ENCODE measurements around the gene TARS3.
"Not testable (repeated sequence)": the region's sequence is repeated elsewhere in the genome, so short reads cannot be mapped to it uniquely, and the experiment has no call there.

The TARS3 gene

DNA sequence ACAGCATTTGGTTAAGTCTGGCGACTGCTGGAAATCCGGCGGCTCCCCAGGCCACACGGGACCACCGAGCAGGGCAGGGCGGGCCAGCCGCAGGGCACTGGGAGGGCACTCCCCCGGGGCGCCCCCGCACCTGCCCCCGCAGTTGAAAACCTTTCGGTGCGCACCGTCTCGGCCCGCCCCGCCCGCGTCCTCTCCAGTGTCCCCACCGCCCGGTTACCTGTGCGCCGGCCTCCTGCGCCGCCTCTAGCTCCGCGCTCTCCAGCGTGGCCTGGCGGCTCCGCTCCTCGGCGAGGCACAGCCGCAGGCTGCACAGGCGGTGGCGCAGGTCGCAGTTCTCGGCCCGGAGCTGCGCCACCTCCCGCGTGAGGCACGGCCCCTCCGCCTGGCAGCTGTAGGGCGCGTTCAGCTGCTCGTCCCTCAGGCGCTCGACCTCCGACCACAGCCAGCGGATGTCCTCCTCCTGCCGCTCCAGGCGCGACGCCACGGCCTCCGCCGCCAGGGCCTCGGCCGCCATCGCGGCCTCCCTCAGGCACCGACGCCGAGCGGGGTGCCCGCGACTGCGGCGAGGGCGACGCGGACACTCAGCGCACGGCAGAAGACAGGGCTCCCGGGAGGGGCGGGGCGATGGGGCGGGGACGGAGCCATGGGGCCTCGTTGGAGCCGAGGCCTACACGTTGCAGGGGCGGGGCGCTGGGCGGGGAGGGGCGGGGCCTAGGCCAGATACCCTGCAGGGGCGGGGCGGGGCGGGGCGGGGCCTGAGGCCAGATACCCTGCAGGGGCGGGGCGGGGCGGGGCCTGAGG is at the start of gene TARS3:
Gene TARS3, minus strand, starts transcription at position 600 of the 801 bp plus-strand sequence. Its CDS starts 86 bp downstream, at position 514.
- peak; percentile 83 for DNase-seq

DNA sequence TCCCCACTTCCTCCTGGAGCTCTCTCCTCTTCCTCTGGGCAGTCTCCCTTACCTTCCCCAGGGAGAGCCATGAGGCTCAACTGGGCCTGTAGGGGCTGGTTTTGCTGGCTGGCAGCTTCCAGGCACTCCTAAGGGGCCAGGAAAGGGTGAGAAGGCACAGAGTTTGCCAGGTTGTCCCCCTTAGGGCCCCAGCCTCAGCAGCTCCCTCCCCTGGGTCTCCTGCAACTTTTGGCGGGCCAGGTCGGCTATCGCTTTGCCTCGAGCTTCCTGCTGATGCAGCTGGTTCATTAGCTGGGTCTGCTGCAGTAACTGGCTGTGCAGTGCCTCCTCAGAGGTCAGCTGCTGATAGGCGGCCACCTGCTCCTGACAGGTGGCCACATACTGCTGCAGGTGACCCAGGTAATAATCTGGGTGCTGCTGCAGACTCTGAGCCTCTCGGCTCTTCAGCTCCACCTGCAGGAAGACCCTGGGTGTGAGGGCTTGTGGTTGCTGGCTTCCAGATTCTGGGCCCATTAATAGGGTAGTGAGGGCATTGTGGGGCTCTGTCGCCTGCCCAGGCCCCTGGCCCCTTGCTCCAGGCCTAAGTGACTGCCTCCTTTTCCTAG is 49.3 kb upstream of the TARS3 start:
- no peak for DNase-seq

GRCh38 chr15:101772921-101773320 is 48.6 kb upstream of the TARS3 start:
- no peak for DNase-seq

- DNase-seq: not testable (repeated sequence)
Measured at GRCh38 chr15:101767083-101767640, 42.9 kb upstream of the TARS3 start.

DNA sequence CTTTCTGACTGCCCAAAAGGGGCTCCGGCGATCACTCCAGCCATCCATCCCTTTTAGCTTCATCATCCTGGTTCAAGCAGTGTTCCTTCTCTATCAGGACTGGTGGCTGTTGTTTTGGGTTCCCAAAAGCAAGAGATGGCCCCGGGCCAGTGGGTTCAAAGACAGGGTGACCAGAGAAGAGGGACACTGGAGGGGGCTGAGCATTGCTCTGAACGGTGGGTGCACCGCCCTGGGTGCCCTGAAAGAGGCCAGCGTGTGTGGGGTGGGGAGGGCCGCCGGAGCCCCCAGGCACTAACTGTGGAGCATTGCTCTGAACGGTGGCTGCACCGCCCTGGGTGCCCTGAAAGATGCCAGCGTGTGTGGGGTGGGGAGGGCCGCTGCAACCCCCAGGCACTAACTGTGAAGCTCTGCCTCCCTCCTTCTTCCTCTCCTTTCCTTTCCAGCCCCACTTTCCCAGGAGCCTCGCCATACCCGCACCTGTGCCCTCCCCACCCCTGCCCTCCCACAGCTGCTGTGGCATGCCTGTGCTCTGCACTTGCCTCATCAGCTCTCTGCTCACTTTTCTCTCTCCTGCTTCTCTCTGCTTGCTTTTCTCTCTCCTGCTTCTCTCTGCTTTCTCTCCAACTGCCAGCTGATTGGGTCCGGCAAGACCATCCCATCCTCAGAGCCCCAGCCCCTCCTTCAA is 41.6 kb upstream of the TARS3 start:
- no peak for DNase-seq

DNA sequence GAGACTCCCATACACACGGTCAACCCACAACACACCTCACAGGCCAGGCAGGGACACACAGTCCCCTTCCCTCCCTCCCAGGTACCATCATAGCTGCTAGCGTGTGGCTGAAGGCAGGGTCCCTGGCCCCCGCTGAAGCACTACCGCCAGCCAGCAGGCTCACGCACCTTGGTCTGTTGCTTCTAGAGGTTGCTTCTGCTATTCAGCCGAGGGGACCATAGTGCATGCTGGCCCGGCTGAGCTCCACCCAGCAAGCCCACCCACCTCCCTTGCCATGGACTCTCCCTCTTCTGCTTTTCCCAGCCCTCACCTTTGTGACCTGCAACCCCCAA is 41.0 kb upstream of the TARS3 start:
- not testable (repeated sequence) for DNase-seq

DNA sequence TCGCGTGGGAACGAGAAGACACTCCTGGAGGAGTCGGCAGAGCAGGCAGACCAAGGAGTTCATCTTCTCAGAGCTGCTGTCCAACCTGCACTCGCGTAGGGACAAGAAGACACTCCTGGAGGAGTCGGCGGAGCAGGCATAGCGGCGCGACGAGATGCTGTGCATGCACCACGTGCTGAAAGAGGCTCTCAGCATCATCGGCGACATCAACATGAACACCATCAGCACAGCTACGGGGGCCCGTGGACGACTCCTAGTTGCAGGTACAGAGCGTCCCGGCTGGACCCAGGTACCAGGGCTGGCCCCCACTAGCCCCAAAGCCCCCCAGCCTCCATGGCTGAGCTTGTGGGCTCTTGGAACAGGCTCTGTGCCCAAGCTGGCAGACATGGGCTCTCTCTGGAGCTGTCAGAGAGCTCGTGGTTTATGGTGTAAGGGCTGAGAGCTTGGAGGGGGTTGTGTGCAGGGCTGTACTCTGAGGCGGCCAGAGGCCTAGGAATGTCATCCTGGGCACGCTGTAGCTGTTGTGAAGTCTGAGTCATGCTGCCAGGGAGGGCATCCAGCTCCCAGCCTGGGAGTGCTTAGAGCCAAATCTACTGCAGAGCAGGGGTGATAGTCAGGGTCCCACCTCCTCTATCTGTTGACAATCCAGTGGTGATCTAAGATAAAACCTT is 40.5 kb upstream of the TARS3 start:
- not testable (repeated sequence) for DNase-seq

DNA sequence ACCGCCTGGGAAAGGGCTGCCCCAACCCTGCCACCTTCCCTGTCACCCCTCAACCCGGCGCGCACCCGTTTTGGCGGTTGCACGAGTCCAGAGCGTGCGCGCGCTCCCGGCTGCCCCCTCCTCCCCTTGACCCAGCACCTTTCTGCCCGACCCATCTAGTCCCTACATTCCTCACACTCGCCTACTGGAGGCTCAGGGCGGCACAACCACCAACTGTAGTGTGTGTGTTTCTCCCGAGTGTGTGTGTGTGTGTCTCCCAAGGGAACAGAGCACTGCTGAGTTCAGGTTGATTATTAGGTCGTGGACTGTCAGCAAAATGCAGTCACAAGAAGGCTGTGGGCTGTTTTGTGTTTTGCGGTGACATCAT is 22.4 kb upstream of the TARS3 start:
- not testable (repeated sequence) for DNase-seq

DNA sequence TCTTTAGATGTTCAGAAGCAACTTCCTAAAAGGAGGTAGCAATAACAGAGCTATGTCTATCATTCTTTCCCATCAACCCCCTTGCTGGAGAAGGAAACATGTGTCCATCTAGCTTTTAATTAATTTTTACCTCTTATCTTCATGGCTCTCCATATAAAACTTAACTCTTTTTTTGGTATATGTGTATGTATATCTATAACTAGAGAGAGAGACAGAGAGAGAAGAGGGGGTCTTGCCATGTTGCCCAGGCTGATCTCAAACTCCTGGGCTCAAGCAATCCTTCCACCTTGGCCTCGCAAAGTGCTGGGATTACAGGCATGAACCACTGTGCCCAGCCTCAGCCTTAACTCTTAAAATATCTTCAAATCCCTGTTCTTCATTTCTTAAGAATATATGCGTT is 10.6 kb upstream of the TARS3 start:
- DNase-seq: not testable (repeated sequence)

GRCh38 chr15:101733545-101733944 is 9.3 kb upstream of the TARS3 start:
- DNase-seq: no peak

- no peak for DNase-seq
Measured at GRCh38 chr15:101732772-101733171, 8.5 kb upstream of the TARS3 start.

DNA sequence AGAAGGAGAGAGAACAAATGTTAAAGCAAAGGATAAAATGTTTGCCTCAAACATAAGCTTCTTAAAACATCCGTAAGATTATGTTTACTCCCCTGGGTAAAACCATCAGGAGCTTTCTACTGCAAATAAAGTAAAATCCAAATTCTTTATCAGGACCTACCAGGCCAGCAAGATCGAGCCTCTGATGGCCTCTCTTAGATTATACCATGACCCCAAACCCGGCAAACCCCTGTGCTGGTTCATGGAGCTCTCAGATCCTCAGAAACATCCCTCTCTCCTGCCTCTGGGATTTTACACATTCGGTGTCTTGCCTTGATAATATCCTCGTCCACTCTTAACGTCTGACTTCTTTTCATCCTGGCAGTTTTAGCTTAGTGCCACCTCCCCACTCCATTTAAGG is 7.5 kb upstream of the TARS3 start:
- DNase-seq: no peak

DNA sequence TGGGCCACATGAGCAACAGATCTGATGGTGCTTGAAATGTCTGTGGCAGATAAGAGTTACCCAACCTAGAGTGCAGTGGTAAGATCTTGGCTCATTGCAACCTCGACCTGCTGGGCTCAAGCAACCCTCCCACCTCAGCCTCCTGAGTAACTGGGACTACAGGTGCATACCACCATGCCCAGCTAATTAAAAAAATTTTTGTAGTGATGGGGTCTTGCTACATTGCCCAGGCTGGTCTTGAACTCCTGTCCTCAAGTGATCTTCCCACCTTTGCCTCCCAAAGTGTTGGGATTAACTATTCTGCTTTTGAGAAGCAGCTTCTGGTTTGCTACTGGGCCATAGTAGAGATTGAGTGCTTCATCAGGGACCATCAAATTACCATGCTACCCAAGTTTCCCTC is 2.9 kb upstream of the TARS3 start:
- DNase-seq: no peak

GRCh38 chr15:101725073-101725472 is 800 bp upstream of the TARS3 start:
- DNase-seq: no peak

- DNase-seq: no peak
Measured at GRCh38 chr15:101724675-101725005, 367 bp upstream of the TARS3 start.

- DNase-seq: peak; percentile 25
Measured at GRCh38 chr15:101723171-101723873, 951 bp downstream of the TARS3 start.

DNA sequence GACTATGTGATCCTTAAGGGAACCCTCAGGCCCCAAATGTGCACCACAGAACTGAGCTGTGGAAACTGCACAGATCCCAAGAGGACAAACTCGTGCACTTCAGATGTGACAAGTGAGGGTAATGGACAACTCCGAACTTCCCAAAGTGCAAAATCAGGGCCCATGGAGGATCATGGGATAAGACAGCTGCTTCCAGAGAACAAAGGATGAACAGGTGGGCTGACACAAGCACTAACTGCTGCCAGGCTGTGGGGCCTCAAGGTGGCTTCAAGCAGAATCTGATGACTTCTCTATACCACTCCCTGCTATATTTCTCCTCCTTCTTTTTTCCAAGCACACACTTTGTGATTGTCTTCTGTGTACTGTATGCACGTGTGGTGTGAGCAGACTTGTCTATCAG is 5.4 kb downstream of the TARS3 start:
- DNase-seq: no peak

DNA sequence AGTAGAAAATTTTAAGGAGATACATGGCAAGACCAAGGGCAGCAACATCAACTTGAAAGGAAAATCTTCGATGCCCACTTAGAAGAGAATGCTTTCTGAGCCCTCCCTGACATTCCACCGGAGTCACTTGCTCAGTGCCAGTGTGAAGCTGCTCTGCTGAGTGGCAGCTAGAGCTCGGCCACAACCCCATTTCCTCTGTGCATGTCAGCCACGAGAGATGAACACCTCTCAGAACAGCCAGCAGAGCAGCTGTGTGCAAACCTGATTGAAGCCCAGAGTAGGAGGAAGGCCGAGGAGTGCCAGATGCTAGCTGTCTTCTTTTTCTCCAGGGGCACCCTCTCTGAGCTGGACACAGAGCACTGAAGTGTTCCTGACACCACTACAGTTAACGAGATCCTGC is 12.2 kb downstream of the TARS3 start:
- no peak for DNase-seq

GRCh38 chr15:101710806-101711205 is 13.5 kb downstream of the TARS3 start:
- DNase-seq: no peak

GRCh38 chr15:101709466-101709865 is 14.8 kb downstream of the TARS3 start:
- DNase-seq: no peak

GRCh38 chr15:101707983-101708382 is 16.3 kb downstream of the TARS3 start:
- DNase-seq: no peak

DNA sequence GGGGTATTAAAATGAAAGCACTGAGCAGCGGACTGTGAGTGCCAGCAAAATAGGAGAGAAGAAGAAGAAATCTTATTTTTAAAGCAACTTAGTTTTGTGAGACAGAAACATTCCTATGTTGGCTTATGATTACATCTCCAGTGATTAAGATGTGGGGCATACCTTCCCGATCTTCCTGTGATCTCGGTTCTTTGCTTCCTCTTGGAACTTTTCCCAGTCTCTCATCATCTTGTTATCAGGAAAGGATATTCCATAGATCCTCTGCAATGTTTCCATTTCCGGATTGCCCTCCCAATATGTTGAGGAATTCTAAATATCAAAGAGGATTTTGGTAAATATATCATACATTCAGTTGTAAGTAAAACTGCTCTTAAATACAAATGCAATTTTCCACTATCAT is 22.2 kb downstream of the TARS3 start:
- no peak for DNase-seq

GRCh38 chr15:101698314-101698713 is 26.0 kb downstream of the TARS3 start:
- no peak for DNase-seq

Data from NCI-H345 (cell line).